SK-N-DZ (cell line): ENCODE measurements around the gene HSPG2.
"Not testable (repeated sequence)": the region's sequence is repeated elsewhere in the genome, so short reads cannot be mapped to it uniquely, and the experiment has no call there.

Experiments used
- DNase-seq: peaks from one replicate; pipeline ENCODE4 v3.0.0-alpha.2; 2015; ENCODE audit warnings: low spot score

HSPG2 gene

DNA sequence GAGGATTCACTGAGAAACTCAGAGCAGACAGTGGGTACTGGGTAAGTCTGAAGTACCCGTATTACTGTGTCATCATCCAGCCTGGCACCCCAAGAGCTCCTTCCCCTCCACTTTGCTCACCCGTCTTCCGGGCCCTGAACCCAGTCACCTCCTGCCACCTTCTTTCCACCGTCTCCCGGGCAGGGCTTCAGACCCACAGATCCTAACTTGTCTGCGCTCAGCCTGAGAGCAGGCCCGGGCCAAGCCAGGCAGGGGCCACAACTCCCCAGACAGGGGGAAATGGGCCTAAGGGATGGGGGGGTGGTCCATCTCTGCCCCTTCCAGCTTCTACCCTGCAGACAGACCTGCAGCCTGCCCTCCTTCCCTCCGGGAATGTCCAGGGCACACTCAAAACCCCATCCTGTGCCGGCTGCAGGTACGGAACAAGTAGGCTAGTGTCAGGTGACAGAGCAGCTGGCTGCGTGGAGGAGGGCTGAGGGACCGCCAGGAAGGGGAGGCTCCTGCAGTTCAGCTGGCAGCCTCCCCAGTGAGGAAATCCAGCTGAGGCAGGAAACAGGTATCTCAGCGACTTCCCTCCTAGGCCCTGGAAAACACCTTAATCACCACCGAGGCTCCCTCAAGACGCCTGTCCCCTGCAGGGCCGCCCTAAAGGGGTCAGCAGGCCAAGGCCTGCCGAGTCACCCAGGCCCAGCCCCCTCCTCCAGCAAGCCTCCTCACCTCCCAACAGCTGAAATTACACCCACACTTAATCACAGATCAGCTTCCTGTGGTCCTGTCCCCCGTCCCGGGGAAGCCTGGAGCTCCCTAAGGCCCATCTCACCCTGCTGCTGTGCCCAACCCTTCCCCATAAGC, 3.5 kb downstream of the HSPG2 start:
- DNase-seq: no peak

- DNase-seq: no peak
Observed at GRCh38 chr1:21932127-21932526, 5.0 kb downstream of the HSPG2 start.

DNA sequence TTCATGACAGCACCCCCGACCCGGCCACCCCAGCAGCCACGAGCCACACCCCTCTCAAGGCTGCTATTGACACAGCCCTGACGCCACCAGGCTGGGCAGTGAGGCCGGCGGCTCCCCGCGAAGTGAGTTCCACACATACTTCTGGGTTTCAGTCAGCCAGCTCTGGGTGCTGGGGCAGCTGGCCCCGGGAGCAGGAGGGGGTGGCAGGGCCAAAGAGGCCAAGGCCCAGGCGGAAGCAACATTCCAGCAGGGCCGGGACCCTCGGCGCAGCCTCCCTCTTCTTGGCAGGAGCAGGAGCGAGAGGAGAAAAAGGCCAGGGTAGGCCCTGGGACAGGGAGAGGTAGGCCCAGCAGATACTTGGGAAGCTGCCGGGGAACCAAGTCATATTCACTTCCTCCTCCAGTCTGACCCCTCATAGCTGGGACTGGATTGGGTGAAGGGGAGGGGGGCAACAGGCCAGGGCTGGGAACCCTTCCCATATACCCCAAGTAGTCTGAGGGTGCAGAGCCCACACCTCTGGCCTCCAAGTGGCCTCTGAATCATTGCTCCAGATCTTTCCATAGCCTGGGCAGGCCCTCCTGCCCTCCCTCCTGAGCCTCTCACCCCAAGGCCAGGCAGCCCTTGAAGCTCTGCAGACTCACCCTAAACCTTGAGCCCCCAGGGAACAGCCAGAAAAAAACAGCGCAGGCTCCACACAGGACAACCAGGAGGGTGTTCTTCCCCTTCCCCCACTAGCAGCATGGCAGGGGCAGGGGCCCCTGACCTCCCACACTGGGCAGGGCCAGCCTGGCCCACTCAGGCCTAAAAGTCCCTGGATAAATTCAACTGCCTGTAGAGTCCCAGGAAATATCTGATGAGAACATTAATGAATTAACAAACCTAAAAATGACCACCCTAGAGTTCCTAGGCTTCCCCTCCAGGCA, 5.7 kb downstream of the HSPG2 start:
- DNase-seq: no peak

GRCh38 chr1:21930629-21931170, 6.4 kb downstream of the HSPG2 start:
- no peak for DNase-seq

- no peak for DNase-seq
Observed at GRCh38 chr1:21930080-21930571, 7.0 kb downstream of the HSPG2 start.

DNA sequence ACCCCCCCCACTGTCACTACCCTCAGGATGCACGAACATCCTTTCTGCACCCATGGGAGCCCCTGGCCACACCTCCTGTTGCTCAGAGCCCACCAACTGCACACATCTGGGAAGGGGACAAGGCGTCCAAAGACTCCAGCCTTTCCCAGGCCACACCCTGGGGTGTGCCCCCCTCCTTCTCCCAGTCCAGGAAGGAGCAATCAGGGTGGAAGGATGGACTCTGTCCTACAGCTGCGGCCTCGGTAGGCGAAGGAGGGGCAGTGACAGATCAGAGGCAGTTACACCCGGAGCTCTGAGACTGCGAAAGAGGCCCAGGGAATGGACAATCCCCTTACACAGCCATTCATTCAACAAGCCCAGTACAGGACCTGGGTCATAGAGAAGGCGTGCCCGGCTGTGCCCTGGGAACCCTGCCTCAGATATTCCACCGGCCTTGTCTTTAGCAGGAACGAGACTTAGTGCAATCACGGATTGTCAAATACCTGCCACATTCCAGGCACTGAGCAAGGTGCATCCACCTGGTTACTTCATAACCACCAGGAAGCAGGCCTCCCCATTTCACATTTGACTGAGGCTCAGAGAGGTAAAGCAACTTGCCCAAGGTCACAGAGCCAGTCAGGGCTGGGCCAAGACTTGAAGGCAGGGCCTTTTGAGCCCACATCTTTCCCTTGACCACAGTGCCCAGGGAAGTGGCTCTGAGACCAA, 9.4 kb downstream of the HSPG2 start:
- no peak for DNase-seq

DNA sequence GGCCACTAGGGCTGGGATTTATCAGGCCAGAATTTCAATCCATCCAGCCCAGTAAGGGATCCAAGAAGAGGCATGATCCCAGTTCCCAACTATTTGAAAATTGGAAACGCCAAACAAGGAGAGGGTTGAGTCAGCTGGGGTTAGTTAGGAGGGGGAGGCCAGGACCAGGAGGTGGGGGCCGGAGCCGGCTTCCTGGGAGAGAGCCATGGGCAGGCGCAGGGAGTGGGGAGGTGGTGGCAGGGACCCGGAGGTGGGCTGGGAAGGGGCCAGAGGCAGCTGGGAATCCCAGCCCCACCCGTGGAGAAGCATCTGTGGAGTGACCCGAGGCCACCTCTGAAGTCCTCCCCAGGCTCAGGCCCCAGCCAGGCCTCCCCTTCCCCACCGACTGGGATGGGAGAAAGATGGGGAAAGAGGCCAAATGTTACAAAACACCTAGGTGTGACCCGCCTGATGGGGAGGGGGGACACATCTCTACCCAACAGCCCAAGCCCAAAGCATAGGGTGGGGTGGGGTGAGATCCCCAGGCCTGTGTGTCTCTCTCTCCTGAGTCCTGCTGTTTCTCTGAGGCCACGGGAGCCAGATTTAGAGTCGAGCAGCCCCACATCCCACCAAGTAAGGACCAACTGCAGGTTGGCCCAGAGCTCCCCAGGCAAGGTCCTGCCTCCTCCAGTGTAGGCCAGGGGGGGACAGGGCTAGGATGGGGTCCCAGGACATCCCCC, 10.1 kb downstream of the HSPG2 start:
- DNase-seq: no peak

- no peak for DNase-seq
Observed at GRCh38 chr1:21926065-21926464, 11.0 kb downstream of the HSPG2 start.

- no peak for DNase-seq
Observed at GRCh38 chr1:21925334-21925940, 11.7 kb downstream of the HSPG2 start.

- no peak for DNase-seq
Observed at GRCh38 chr1:21924503-21925005, 12.6 kb downstream of the HSPG2 start.

DNA sequence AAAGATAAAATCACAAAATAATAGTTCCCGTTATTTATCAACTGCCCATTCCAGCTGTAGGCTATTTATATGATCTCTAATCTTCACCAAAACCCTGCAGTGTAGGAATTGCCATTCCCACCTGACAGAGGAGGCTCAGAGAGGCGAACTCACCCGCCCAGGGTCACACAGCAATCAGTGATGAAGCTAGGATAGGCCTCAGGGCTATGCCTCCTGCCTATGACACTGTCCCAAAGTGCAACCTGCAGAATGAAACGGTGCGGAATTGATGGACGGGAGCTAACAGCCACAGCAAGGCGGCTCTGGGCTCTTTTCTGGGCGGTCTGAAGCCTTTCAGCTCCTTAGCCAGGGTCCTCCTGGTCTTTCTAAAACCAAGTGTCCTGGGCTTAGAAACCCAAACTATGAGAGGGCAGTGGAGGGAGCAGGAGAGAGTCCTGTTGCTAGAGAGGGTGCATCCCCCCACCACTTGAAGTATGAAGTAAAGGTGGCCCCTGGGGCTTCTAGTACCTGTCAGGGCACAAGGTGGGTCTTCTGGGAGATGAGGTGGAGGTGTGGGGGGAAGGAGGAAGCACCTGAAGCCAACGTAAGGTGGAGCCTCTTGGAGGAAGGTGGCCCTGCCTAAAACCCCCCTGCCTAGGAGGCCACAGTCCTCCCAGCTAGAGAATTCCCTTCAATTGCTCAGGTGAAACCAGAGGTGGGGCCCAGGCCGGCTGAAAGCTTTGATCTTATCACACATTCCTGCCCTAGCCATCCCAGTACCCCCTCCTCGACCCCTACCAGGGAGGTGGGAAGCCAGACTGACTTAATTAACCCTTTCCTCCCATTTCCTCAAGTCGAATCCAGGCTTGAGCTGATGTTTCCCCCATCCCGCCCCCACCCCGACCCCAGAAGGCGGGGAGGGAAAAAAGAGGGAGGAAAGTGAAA, 14.8 kb downstream of the HSPG2 start:
- DNase-seq: no peak

- no peak for DNase-seq
Observed at GRCh38 chr1:21921100-21921875, 15.8 kb downstream of the HSPG2 start.

- DNase-seq: no peak
Observed at GRCh38 chr1:21919520-21919919, 17.6 kb downstream of the HSPG2 start.

GRCh38 chr1:21917239-21917631, 19.9 kb downstream of the HSPG2 start:
- DNase-seq: not testable (repeated sequence)

GRCh38 chr1:21916447-21917238, 20.5 kb downstream of the HSPG2 start:
- DNase-seq: no peak

DNA sequence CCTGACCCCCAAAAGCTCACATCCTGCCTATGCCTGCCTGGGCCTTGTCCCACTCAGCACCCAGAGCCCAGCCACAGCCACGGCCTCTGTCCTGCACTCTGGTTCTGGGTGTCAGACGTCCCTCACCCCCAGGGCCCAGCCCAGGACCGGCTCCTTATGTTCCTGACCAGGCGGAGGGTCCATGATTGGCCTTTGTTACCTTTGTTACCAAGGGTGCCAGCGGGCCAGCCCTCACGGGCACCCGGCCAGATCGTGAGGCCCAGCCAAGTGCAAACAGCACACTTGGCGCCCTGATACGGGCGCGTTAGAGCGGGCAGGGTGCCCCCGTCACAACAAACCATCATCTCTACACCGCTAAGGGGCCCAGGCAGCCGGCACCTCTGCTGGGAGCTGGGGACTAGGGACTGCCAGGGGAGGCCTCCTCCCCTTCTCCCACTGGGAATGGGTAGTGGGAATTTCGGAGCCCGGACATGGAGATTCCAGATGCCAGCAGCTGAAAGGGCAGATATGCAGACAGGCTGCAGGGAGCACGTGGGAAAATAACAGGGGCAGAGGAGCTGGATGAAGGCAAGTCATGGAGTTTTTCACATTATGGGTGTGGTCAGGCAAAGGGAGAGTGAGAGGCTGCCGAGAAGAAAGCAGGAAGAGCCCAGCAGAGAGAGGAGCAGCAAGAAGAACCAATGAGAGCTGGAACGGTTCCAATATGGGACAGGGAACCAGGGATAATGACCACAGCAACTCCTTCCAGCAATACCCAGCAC, 22.1 kb downstream of the HSPG2 start:
- DNase-seq: no peak

- no peak for DNase-seq
Observed at GRCh38 chr1:21914450-21914849, 22.7 kb downstream of the HSPG2 start.
